Stimulated activated CD8-positive, alpha-beta memory T cell treated with anti-CD3 and anti-CD28 coated beads, Interleukin-2, amount 100 ng/mL, for 48 hours (primary cell): ENCODE data around the gene SURF6.
"Not testable (repeated sequence)": the region's sequence is repeated elsewhere in the genome, so short reads cannot be mapped to it uniquely, and the experiment has no call there.

Experiments used
- DNase-seq, 2 donors: peaks; one replicate each; pipeline ENCODE4 v3.0.0-alpha.2; 2020; ENCODE audit warnings: low read depth in 2 of 2

SURF6 gene

DNA sequence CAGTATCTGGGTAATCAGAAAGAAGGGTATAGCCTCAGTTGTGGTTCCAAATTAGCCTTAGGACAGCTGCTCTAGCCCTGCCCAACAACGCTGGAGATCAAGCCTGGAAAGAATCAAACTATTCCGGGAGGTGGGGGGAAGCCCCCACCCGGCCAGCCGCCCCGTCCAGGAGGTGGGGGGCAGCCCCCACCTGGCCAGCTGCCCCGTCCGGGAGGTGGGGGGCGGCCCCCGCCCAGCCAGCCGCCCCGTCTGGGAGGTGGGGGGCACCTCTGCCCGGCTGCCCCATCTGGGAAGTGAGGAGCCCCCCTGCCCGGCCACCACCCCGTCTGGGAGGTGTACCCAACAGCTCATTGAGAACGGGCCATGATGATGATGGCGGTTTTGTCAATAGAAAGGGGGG, 36.0 kb downstream of the SURF6 start:
- DNase-seq: not testable (repeated sequence)

DNA sequence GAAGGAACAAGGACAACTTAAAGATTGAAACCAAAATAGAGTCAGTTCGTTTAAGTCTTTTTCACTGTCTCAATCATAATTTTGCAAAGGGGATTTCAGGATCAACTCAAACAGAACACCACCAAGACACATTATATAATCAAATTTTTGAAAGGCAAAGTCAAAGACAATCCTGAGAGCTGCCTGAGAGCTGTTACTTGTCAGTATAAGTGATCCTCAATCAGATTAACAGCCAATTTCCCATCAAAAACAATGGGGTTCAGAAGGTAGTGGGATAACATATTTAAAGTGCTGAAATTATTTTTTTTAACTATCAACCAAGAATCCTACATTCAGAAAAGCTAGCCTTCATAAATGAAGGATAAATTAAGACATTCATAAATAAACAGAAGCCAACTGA, 41.7 kb downstream of the SURF6 start:
- no peak for DNase-seq

DNA sequence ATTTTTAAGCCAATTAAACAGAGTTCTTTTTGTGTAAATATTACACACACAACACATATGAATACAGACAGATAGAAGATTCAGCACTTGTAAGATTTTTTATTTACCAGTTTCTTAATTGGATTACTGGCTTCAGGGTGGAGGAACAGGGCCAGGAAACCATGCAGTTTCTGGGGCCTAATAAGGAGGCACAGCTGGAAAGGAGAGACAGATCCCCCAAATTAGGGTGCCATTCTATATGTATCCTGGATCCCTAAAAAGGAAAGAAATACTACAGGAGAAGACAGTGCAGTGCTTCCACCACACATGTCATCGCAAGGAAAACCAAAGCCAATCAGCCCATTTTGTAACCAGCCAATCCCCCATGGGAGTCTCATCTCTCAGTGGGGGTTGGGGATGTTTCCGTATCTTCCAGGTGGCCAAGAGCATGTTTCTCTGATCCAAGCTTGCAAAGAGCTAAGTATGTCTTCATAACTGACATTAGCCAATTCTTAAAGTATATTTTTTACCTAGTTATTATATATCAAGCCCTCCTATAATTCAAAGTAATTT, 45.2 kb downstream of the SURF6 start:
- DNase-seq: no peak

DNA sequence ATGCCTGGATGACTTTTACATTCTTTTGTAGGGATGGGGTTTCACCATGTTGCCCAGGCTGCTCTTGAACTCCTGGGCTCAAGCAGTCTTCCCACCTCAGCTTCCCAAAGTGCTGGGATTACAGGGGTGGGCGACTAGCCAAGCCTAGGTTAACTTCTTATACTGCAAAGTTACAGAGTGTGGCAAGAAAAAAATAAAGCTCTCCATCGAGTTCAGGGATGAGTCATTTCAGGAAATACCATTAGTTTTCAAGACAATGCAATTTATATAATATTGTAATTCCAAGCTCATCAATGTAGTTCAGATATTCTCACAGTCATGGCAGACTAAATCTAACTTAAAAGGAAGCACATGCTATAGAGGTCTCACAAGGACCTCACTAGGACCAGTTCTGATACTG, 49.5 kb downstream of the SURF6 start:
- no peak for DNase-seq

DNA sequence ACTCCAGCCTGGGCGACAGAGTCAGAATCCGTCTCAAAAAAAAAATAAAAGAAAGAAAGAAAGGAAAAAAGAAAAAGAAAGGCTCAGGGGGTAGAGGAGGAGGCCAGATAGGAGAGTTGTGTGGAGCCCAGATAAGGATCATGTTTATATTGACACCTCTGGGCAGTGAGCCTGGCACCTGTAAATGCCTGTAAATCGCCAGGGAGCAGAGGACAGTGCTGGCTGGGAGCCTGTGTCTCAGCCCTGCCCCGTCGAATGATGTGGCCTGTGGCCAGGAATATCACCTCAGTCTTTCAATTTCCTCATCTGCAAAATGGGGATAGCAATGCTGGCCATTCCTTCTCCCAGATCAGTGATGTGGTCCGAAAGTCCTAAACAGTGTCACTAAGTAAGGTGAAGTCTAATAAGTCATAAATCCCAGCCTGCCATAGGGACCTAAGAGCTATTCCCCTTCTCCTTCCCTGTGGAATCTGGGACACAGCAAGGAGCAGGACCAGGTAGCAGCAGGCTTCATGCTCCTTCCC, 50.7 kb downstream of the SURF6 start:
- DNase-seq: no peak

DNA sequence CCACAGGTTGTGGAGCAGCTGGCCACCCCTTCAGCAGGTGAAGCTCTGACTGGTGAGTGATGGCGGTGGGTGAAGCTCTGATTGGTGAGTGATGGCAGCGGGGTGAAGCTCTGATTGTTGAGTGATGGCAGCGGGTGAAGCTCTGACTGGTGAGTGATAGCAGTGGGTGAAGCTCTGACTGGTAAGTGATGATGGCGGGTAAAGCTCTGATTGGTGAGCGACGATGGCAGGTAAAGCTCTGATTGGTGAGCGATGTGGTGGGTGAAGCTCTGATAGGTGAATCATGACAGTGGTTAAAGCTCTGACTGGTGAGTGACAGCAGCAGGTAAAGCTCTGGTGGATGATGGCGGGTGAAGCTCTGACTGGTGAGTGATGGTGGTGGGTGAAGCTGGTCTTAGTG, 51.6 kb downstream of the SURF6 start:
- no peak for DNase-seq

DNA sequence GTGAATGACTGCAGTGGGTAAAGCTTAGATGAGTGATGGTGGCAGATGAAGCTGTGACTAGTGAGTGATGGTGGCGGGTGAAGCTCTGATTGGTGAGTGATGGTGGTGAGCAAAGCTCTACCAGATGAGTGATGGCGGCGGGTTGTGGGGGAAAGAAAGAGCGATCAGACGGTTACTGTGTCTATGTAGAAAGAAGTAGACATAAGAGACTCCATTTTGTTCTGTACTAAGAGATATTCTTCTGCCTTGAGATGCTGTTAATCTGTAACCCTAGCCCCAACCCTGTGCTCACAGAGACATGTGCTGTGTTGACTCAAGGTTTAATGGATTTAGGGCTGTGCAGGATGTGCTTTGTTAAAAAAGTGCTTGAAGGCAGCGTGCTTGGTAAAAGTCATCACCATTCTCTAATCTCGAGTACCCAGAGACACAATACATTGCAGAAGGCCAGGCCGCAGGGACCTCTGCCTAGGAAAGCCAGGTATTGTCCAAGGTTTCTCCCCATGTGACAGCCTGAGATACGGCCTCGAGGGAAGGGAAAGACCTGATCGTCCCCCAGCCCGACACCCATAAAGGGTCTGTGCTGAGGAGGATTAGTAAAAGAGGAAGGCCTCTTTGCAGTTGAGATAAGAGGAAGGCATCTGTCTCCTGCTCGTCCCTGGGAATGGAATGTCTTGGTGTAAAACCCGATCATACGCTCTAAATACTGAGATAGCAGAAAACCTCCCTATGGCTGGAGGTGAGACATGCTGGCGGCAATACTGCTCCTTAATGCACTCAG, 52.5 kb downstream of the SURF6 start:
- DNase-seq: not testable (repeated sequence)

DNA sequence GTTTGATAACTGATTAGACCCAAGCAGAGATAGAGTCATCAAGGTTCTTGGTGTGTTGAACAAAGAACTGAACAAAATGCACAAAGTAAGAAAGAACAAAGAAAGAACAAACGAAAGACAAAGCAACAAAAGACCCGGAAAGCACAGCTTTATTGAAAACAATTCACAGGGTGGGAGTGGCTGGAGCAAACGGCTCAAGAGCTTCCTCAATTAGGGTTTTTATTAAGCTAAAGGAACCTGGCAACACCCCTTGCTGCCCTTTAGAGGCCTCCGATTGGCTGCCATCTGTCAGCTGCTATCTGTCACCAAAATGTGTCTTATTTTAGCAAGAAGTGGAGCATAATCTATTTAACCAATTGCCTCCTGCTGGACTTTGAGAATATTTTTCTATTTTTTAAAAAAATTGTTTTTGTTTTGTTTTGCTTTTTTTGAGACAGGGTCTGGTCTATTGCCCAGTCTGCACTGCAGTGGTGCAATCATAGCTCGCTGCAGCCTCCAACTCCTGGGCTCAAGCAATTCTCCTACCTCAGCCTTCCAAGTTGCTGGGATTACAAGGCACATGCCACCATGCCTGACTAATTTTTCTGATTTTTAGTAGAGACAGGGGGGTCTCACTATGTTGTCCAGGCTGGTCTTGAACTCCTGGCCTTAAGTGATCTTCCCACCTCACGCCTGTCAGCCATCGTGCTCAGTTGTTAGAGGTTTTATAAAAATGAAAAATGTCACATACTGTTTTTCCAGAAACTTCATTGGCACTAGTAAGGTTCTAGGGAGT, 53.3 kb downstream of the SURF6 start:
- DNase-seq: no peak

DNA sequence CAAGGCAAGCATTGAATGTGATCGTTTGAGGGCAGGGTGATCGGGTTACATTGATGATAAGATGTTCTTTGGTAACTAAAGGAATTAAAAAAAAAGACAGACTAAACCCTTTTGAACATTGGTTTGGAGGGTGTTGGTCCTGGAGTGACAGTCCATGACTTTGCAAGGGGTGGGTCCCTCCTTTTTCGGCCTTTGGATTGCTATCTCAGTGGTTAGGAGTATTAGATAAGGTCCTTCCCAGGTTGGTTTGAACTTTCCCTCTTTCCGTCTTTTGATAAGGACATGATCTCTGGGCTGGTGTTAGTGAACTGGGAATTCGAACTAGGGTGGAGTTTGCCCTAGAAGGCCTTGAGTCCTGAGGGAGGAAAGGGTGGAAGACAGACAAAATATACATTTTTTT, 55.6 kb downstream of the SURF6 start:
- DNase-seq: no peak
